ENCODE results near the gene PTPRG. TPM values are rescaled to one million over a fixed set of nuclear protein-coding genes. Genes with fewer than 3 reads are reported as not detected.

The PTPRG gene
- total RNA-seq, 1 experiment from 2014 or later, result 32.1 TPM

DNA sequence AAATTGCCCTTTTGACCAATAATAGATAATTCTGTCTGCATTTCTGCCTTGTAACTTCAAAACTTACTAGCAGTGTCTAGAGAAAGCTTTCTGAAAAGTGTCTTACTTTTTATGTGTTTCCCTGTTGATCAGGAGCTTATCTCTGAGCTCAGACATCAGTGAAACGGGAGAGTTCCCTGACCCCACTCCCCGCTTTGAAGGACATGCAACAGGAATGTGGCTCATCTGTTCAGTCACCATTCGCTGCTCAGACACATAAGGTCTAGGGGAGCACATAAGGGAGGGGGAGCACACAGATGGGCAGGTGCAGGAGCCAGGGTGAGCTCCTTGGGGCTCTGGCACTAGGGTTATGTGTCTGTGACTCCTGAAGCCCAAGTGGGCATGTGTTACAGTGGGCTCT is 607.0 kb downstream of the PTPRG start:
- H3K9me3 ChIP-seq (ENCODE audit: control insufficient read depth in 1 of 2, insufficient read depth in 1 of 2, low read depth in 1 of 2, low read length in 2 of 2), result no peaks in the 10 kb centered on the region
- H3K27me3 ChIP-seq (ENCODE audit: insufficient read depth, low read length), result no peaks in the 10 kb centered on the region
- no peak overlapping the region for H3K4me2 ChIP-seq (ENCODE audit: low read length)
- intact Hi-C loops (cut with micrococcal nuclease), result no loop called here
- no peak overlapping the region for H3K9ac ChIP-seq (ENCODE audit: low read length)
- ATAC-seq (no peak), DNase-seq (ENCODE audit: low read depth, low spot score) (no peak)
- CTCF ChIA-PET, result no interaction called here
- H3K36me3 ChIP-seq (ENCODE audit: control insufficient read depth in 1 of 2, insufficient read depth in 2 of 2, low read length in 2 of 2), result no peaks in the 10 kb centered on the region
- H3K27ac ChIP-seq (ENCODE audit: low read depth, low read length), result no peak overlapping the region
- BruUV-seq (replicated peaks), result no TSS peak
- H3K4me1 ChIP-seq (ENCODE audit: control insufficient read depth in 1 of 2, insufficient read depth in 2 of 2, low read length in 2 of 2), result no peaks in the 10 kb centered on the region
- H2AFZ ChIP-seq (ENCODE audit: low read depth, low read length, poor library complexity, severe bottlenecking), result no peak overlapping the region
- H4K20me1 ChIP-seq (ENCODE audit: insufficient read depth), result no peaks in the 10 kb centered on the region
- RAD21 ChIA-PET (ENCODE audit: low non-redundant PET in 1 of 2, low total read pairs in 2 of 2, uncharacterized antibody in 2 of 2, unreplicated experiment in 2 of 2), result no interaction called here
- POLR2A ChIA-PET, result no interaction called here
- H3K4me3 ChIP-seq (replicated peaks in 1 of 2; ENCODE audit: low read depth in 1 of 2, low read length in 2 of 2), result no peak overlapping the region
- H3K9me2 ChIP-seq (ENCODE audit: insufficient read depth), result no peaks in the 10 kb centered on the region
- TF ChIP-seq TCF7L2 (IDR thresholded peaks at IDR 0.05; ENCODE audit: borderline replicate concordance, extremely low read depth, insufficient read depth, insufficient read length) (no peak), FOSL1 (IDR thresholded peaks at IDR 0.05; ENCODE audit: low read depth) (no peak), ZNF274 (IDR thresholded peaks at IDR 0.05; ENCODE audit: low read depth, low read length) (no peak), RAD21 (IDR thresholded peaks at IDR 0.05; ENCODE audit: low read depth) (no peak), EGR1 (IDR thresholded peaks at IDR 0.05; ENCODE audit: low read depth) (no peak), SRF (IDR thresholded peaks at IDR 0.05; ENCODE audit: low read depth) (no peak), EZH2 (IDR thresholded peaks at IDR 0.05) (no peak), POLR2AphosphoS5 (IDR thresholded peaks at IDR 0.05; ENCODE audit: low read depth, low read length) (no peak), ELF1 (IDR thresholded peaks at IDR 0.05; ENCODE audit: borderline replicate concordance, low read depth) (no peak)
- TF ChIP-seq, protein P1, sequence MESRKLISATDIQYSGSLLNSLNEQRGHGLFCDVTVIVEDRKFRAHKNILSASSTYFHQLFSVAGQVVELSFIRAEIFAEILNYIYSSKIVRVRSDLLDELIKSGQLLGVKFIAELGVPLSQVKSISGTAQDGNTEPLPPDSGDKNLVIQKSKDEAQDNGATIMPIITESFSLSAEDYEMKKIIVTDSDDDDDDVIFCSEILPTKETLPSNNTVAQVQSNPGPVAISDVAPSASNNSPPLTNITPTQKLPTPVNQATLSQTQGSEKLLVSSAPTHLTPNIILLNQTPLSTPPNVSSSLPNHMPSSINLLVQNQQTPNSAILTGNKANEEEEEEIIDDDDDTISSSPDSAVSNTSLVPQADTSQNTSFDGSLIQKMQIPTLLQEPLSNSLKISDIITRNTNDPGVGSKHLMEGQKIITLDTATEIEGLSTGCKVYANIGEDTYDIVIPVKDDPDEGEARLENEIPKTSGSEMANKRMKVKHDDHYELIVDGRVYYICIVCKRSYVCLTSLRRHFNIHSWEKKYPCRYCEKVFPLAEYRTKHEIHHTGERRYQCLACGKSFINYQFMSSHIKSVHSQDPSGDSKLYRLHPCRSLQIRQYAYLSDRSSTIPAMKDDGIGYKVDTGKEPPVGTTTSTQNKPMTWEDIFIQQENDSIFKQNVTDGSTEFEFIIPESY (IDR thresholded peaks at IDR 0.05; ENCODE audit: extremely low read depth, insufficient replicate concordance, low read length), result no peak
- TF ChIP-seq, protein P2, sequence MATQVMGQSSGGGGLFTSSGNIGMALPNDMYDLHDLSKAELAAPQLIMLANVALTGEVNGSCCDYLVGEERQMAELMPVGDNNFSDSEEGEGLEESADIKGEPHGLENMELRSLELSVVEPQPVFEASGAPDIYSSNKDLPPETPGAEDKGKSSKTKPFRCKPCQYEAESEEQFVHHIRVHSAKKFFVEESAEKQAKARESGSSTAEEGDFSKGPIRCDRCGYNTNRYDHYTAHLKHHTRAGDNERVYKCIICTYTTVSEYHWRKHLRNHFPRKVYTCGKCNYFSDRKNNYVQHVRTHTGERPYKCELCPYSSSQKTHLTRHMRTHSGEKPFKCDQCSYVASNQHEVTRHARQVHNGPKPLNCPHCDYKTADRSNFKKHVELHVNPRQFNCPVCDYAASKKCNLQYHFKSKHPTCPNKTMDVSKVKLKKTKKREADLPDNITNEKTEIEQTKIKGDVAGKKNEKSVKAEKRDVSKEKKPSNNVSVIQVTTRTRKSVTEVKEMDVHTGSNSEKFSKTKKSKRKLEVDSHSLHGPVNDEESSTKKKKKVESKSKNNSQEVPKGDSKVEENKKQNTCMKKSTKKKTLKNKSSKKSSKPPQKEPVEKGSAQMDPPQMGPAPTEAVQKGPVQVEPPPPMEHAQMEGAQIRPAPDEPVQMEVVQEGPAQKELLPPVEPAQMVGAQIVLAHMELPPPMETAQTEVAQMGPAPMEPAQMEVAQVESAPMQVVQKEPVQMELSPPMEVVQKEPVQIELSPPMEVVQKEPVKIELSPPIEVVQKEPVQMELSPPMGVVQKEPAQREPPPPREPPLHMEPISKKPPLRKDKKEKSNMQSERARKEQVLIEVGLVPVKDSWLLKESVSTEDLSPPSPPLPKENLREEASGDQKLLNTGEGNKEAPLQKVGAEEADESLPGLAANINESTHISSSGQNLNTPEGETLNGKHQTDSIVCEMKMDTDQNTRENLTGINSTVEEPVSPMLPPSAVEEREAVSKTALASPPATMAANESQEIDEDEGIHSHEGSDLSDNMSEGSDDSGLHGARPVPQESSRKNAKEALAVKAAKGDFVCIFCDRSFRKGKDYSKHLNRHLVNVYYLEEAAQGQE (IDR thresholded peaks at IDR 0.05; ENCODE audit: low read depth), result no peak
- TF ChIP-seq, protein P3, sequence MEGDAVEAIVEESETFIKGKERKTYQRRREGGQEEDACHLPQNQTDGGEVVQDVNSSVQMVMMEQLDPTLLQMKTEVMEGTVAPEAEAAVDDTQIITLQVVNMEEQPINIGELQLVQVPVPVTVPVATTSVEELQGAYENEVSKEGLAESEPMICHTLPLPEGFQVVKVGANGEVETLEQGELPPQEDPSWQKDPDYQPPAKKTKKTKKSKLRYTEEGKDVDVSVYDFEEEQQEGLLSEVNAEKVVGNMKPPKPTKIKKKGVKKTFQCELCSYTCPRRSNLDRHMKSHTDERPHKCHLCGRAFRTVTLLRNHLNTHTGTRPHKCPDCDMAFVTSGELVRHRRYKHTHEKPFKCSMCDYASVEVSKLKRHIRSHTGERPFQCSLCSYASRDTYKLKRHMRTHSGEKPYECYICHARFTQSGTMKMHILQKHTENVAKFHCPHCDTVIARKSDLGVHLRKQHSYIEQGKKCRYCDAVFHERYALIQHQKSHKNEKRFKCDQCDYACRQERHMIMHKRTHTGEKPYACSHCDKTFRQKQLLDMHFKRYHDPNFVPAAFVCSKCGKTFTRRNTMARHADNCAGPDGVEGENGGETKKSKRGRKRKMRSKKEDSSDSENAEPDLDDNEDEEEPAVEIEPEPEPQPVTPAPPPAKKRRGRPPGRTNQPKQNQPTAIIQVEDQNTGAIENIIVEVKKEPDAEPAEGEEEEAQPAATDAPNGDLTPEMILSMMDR (IDR thresholded peaks at IDR 0.05 in 2 of 3, conservative IDR thresholded peaks at IDR 0.05 in 1 of 3; ENCODE audit: borderline replicate concordance in 1 of 3, insufficient read depth in 1 of 3, low read depth in 2 of 3, low read length in 2 of 3), result no peak
- H3K79me2 ChIP-seq (ENCODE audit: insufficient read depth, low read length), result no peaks in the 10 kb centered on the region
